ENCODE data around the gene PRIMA1. TPM values are rescaled to one million over a fixed set of nuclear protein-coding genes. Genes with fewer than 3 reads are reported as not detected.
"Not testable (repeated sequence)": the region's sequence is repeated elsewhere in the genome, so short reads cannot be mapped to it uniquely, and the experiment has no call there.

PRIMA1 gene, protein sequence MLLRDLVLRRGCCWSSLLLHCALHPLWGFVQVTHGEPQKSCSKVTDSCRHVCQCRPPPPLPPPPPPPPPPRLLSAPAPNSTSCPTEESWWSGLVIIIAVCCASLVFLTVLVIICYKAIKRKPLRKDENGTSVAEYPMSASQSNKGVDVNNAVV
- total RNA-seq: 8.4 TPM
- long read RNA-seq, partial matches to known transcripts: 1 of 14 reads
- long read RNA-seq, other reads (novel, unspliced or antisense): 13 of 14 reads

DNA sequence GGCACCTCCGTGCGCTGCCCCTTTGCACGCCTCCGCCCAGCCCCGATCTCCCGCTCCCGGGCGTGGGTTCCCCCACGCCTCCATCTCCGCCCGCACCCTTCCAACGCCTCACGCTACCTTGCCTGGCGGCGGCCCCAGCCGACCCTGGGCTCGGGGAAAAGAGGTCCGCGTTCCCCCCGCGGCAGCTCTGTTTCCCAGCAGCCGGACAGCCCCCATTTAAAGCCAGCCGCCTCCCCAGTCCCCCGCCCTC is at the start of gene PRIMA1:
Gene PRIMA1, minus strand, starts transcription at position 193 of the 250 bp plus-strand sequence. CDS start 767 bp downstream, outside the sequence.
- no peak for DNase-seq
- ATAC-seq (ENCODE audit: poor library complexity): peak; percentile 24
- intact Hi-C loops (cut with DNase I): loop anchor here (5.0 kb wide), 2 partner anchors 51 to 131 kb away; no protein-coding TSS in a partner anchor

DNA sequence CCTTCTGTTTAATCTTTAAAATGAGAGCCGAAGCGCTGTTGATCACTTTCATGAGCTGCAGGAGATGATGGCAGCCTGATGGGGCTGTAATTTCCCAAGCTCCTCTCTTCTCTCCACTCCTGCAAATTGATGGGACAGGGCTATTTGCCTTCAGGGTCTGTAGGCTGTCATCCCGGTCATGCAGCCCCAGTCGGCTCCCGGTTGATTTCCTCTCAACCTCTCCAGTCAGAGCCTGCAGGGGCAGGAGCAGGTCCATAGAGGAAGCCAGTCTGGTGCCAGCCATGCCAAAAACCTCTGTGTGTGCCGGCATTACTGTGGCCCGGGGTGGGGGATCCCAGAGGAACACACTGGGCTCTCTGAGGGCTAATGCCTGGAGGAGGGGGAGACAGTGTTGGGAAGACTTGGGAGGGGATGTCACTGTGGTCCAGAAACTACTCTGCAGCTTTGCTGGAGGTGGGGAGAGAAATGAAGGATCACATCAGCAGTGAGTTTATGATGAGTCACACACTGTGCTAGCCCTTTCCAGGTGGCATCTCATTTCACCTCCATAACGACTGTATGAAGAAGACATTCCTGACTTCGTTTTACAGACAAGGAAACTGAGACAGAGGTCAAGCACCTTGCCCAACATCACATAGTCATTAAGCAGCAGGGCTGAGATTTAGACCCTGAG is 46.5 kb upstream of the PRIMA1 start:
- intact Hi-C loops (cut with DNase I): no loop called here
- DNase-seq (no peak), ATAC-seq (ENCODE audit: poor library complexity) (no peak)

DNA sequence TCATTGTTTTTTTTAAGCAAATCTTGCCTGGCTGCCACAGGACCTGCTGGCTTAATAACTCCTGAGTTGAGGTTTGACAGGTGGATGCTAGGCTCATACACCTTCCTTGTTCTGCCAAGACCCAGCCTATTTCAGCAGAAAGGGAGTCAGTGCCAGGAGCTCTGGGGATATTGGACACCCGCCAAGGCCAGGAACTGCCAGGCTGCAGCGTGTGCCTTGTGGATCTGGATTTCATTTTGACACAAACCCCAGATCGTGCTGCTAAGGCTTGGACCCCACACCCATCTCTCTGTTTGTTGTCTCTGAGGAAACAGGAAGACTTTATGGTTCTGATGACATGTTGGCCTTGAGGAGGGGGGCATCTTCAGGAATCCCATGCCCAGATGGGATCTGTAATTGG is 44.4 kb upstream of the PRIMA1 start:
- DNase-seq: peak; percentile 51
- intact Hi-C loops (cut with DNase I): no loop called here
- peak; percentile 81 for ATAC-seq (ENCODE audit: poor library complexity)

DNA sequence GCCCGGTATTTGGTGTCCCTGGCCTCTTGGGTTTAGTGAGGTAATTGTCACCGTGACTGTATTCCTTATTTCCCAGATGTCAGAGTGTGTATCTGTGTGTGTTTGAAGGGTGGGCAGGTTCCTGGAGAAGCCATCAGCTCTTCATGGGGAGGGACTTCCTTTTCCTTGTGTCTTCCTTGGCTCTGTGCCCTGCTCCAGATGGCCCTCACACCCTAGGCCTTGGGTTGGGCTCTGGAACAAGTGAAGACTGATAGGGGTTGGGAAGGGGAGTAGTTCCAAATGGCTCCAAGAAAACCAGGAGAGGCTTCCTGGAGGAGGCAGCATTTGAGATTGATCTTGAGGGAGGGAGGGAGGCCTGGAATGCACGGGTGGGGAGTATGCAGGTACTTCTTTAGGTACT is 43.8 kb upstream of the PRIMA1 start:
- intact Hi-C loops (cut with DNase I): no loop called here
- ATAC-seq (ENCODE audit: poor library complexity) (no peak), DNase-seq (no peak)

GRCh38 chr14:93830753-93831461 is 42.6 kb upstream of the PRIMA1 start:
- intact Hi-C loops (cut with DNase I): no loop called here
- DNase-seq (no peak), ATAC-seq (ENCODE audit: poor library complexity) (no peak)

GRCh38 chr14:93829839-93830481 is 41.7 kb upstream of the PRIMA1 start:
- DNase-seq (no peak), ATAC-seq (ENCODE audit: poor library complexity) (no peak)
- intact Hi-C loops (cut with DNase I): no loop called here

DNA sequence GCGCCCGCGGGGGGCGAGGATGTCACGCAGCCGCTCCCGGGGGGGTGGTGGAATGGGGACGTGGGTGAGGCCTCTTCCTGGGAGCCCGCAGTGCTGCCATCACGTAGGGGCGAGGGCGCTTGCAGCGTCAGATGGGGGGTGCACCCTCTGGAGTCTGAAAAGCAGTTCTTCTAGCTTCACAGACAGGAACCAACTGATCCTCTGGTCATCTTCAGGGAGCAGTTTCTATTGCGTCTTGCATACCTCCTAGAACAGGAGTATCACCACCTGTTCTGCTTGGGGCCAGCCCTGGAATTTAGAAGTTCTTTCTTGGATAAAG is 36.9 kb upstream of the PRIMA1 start:
- no peak for ATAC-seq (ENCODE audit: poor library complexity)
- intact Hi-C loops (cut with DNase I): no loop called here
- DNase-seq: no peak

- no peak for ATAC-seq (ENCODE audit: poor library complexity)
- no peak for DNase-seq
- intact Hi-C loops (cut with DNase I): no loop called here
Observed at GRCh38 chr14:93824518-93825234, 36.4 kb upstream of the PRIMA1 start.

GRCh38 chr14:93824076-93824475 is 35.8 kb upstream of the PRIMA1 start:
- intact Hi-C loops (cut with DNase I): no loop called here
- DNase-seq: no peak
- no peak for ATAC-seq (ENCODE audit: poor library complexity)

GRCh38 chr14:93821051-93821450 is 32.8 kb upstream of the PRIMA1 start:
- ATAC-seq (ENCODE audit: poor library complexity) (no peak), DNase-seq (no peak)
- intact Hi-C loops (cut with DNase I): no loop called here

- intact Hi-C loops (cut with DNase I): no loop called here
- no peak for ATAC-seq (ENCODE audit: poor library complexity)
- no peak for DNase-seq
Observed at GRCh38 chr14:93818857-93819256, 30.6 kb upstream of the PRIMA1 start.

DNA sequence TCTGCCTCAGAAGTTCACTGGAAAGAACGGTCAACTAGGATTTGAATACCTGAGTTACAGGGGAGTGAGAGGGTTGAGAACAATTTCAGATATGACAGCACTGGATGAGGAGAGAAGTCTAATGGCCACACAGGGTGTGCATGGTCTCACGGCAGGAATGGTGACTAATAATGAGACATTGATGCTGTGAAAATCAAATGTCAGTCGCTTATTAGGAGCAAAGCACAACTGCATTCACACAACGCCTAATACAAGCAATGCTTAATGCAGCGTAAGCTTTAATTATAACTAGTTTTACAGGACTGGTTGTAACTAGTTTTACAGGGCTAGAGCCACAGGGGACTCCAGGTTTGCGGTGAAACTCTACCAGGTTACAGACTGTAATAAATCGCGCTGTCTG is 23.4 kb upstream of the PRIMA1 start:
- ATAC-seq (ENCODE audit: poor library complexity): no peak
- intact Hi-C loops (cut with DNase I): no loop called here

DNA sequence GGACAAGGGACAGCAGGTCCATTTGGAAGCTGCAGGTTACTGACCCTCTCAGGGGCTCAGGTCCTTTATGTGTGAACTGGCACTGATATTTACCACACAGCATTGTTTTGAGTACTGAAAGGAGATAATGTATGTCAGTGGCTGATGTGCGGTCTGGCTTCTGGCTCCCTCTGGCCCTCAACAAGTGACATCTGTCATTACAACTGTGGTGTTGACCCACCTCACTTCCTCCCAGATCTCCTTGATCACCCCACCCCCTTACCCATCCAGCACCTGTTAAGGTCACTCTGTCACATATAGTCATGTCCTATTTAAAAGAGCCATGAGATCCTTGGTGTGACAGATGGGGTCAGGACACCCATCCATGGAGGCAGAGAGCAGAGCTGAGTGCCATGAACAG is 22.7 kb upstream of the PRIMA1 start:
- ATAC-seq (ENCODE audit: poor library complexity) (no peak), DNase-seq (no peak)
- intact Hi-C loops (cut with DNase I): no loop called here

More for the DNA sequence above, 23.4 kb upstream of the PRIMA1 start:
- DNase-seq: no peak

DNA sequence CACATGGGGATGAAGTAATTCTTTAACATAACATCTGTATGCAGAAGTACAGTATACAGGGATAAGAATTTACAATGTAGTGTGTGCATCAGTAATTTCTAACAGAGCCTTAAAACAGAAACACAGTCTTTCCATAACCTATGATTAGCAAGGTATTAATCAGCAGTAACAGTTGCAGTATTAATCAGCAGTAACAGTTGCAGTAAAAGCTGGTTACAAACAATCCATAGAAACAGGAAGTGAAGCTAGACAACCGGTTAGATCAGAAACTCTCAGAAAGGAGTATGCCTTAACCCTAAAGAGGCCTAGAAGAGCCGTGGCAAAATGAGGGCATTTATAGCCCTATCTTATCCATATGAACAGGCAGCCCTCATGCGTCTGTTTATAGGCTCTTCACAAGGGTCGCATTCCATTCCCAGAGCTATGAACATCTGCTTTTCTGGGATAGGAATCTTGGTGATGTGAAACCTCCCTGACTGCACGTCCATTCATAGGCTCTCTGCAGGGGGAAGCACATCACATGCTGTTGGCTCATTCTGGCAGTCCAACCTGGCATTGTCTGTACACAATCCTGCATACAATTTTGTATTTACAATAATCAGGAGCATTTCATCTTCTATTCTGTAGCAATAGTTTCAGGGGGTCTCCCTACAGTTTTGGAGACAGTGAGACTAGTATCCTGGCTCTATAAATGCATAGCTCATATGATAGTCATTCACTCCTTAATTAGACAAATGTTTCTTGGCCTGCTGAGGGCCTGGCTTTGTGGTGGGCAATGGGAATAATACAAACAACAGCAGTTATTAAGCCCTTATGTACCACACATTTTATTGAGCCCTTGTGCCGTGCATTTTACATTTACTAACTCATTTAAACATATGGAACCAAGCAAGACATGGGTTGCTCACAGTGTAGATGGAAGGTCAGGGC is 21.5 kb upstream of the PRIMA1 start:
- not testable (repeated sequence) for ATAC-seq (ENCODE audit: poor library complexity)

GRCh38 chr14:93804654-93805053 is 16.4 kb upstream of the PRIMA1 start:
- DNase-seq (no peak), ATAC-seq (ENCODE audit: poor library complexity) (no peak)
- intact Hi-C loops (cut with DNase I): no loop called here

More for the DNA sequence above, 21.5 kb upstream of the PRIMA1 start:
- DNase-seq; intact Hi-C loops (cut with DNase I): not testable (repeated sequence)

GRCh38 chr14:93803408-93804318 is 15.4 kb upstream of the PRIMA1 start:
- ATAC-seq (ENCODE audit: poor library complexity): no peak
- intact Hi-C loops (cut with DNase I): no loop called here

More at GRCh38 chr14:93803408-93804318, 15.4 kb upstream of the PRIMA1 start:
- DNase-seq: no peak
